Adipose tissue (tissue), 3 donors: Measurements from ENCODE around the gene APOL5. TPM values are rescaled to one million over a fixed set of nuclear protein-coding genes. Genes with fewer than 3 reads are reported as not detected.
"Not testable (repeated sequence)": the region's sequence is repeated elsewhere in the genome, so short reads cannot be mapped to it uniquely, and the experiment has no call there.

Source experiments
- H3K27ac ChIP-seq: one replicate; pipeline ENCODE4 v1.5.1; 2013; ENCODE audit warnings: low read depth, low read length
- WGBS, 3 donors: extraction: QIAGEN DNeasy Blood & Tissue Kit; methylation state at CpG; one replicate each; pipeline ENCODE4 v1.1.7; 2013; 5-methylcytosine and 5-hydroxymethylcytosine counted together
- polyA plus RNA-seq, 3 donors: library from polyadenylated mRNA; stranded (reverse); fragments of 200-250 nt; gene quantifications; one replicate each; pipeline ENCODE4 v1.2.3, GENCODE V29; 2013
- donor health status: healthy with polysubstance abuse.
- donor health status: Bipolar disorder and iron deficiency.
- donor health status: healthy.

The APOL5 gene
- polyA plus RNA-seq, 3 donors, result 0.04 TPM; not detected in 2

GRCh38 chr22:35736701-35737100 is 19.0 kb downstream of the APOL5 start:
- no peak overlapping the region for H3K27ac ChIP-seq
- WGBS, 3 donors, result 86 to 91% (median 91%) methylated on average over 12 of the region's 12 CpGs

GRCh38 chr22:35737886-35738285 is 20.2 kb downstream of the APOL5 start:
- not testable (repeated sequence) for H3K27ac ChIP-seq
- WGBS, 3 donors, result 93 to 98% (median 98%) methylated on average over 6 of the region's 6 CpGs

GRCh38 chr22:35739076-35739930 is 21.6 kb downstream of the APOL5 start:
- WGBS, 3 donors, result 81 to 87% (median 86%) methylated on average over 12 of the region's 12 CpGs
- no peak overlapping the region for H3K27ac ChIP-seq

GRCh38 chr22:35739931-35740380 is 22.3 kb downstream of the APOL5 start:
- no peak overlapping the region for H3K27ac ChIP-seq

GRCh38 chr22:35740616-35741015 is 22.9 kb downstream of the APOL5 start:
- WGBS, 3 donors, result 78 to 85% (median 80%) methylated on average over 1 of the region's 1 CpG
- no peak overlapping the region for H3K27ac ChIP-seq

More at GRCh38 chr22:35739931-35740380, 22.3 kb downstream of the APOL5 start:
- 73 to 82% (median 77%) methylated on average over 3 of the region's 3 CpGs for WGBS, 3 donors

GRCh38 chr22:35742342-35743100 is 24.8 kb downstream of the APOL5 start:
- WGBS, 3 donors, result 87 to 93% (median 90%) methylated on average over 9 of the region's 9 CpGs
- no peak overlapping the region for H3K27ac ChIP-seq

- no peak overlapping the region for H3K27ac ChIP-seq
These were observed 25.7 kb downstream of the APOL5 start for GRCh38 chr22:35743326-35743860.

GRCh38 chr22:35746248-35746647 is 28.6 kb downstream of the APOL5 start:
- no peak overlapping the region for H3K27ac ChIP-seq
- 90 to 95% (median 93%) methylated on average over 9 of the region's 9 CpGs for WGBS, 3 donors

More at GRCh38 chr22:35743326-35743860, 25.7 kb downstream of the APOL5 start:
- 86 to 89% (median 89%) methylated on average over 6 of the region's 6 CpGs for whole genome bisulfite sequencing, 3 donors

GRCh38 chr22:35746946-35747703 is 29.5 kb downstream of the APOL5 start:
- WGBS, 3 donors, result 49 to 74% (median 70%) methylated on average over 4 of the region's 4 CpGs
- no peak overlapping the region for H3K27ac ChIP-seq

- WGBS, 3 donors, result 79 to 81% (median 80%) methylated on average over 10 of the region's 10 CpGs
- H3K27ac ChIP-seq, result no peak overlapping the region
These were observed 32.1 kb downstream of the APOL5 start for GRCh38 chr22:35749808-35750207.

- 42 to 73% (median 51%) methylated on average over 5 of the region's 5 CpGs for WGBS, 3 donors
- no peak overlapping the region for H3K27ac ChIP-seq
These were observed 34.6 kb downstream of the APOL5 start for GRCh38 chr22:35752006-35752862.

- WGBS, 3 donors, result 60 to 81% (median 62%) methylated on average over 3 of the region's 3 CpGs
- no peak overlapping the region for H3K27ac ChIP-seq
These were observed 35.2 kb downstream of the APOL5 start for GRCh38 chr22:35752863-35753189.

GRCh38 chr22:35754761-35755160 is 37.1 kb downstream of the APOL5 start:
- 90 to 94% (median 92%) methylated on average over 2 of the region's 2 CpGs for whole genome bisulfite sequencing, 3 donors
- no peak overlapping the region for H3K27ac ChIP-seq

GRCh38 chr22:35756722-35757121 is 39.0 kb downstream of the APOL5 start:
- WGBS, 3 donors, result 51 to 99% (median 88%) methylated on average over 1 of the region's 1 CpG
- no peak overlapping the region for H3K27ac ChIP-seq

GRCh38 chr22:35758394-35758793 is 40.7 kb downstream of the APOL5 start:
- 61 to 86% (median 71%) methylated on average over 1 of the region's 1 CpG for WGBS, 3 donors
- no peak overlapping the region for H3K27ac ChIP-seq

GRCh38 chr22:35761037-35761436 is 43.4 kb downstream of the APOL5 start:
- no peak overlapping the region for H3K27ac ChIP-seq
- 97 to 100% (median 100%) methylated on average over 1 of the region's 1 CpG for WGBS, 3 donors

GRCh38 chr22:35766654-35767580 is 49.2 kb downstream of the APOL5 start:
- no peak overlapping the region for H3K27ac ChIP-seq

More at GRCh38 chr22:35766654-35767580, 49.2 kb downstream of the APOL5 start:
- WGBS, 3 donors, result 71 to 81% (median 71%) methylated on average over 10 of the region's 10 CpGs
